GM18951 (cell line): ENCODE measurements around the gene CDK5RAP3.
"Not testable (repeated sequence)": the region's sequence is repeated elsewhere in the genome, so short reads cannot be mapped to it uniquely, and the experiment has no call there.

ENCODE experiments used
- POLR2A ChIP-seq: IDR thresholded peaks from 4 replicates; pipeline ENCODE4 v1.6.1; 2011; ENCODE audit warnings: mild to moderate bottlenecking; ENCODE audit not compliant: insufficient read length, insufficient read depth; ENCODE audit errors: extremely low read depth
- in situ Hi-C: fragments of 300-500 bp; cut with MboI; formaldehyde crosslinking; loops from one replicate; pipeline ENCODE4 v1.12.0; 2022; ENCODE audit warnings: low sequenced_read_pairs, mixed read lengths, inconsistent platforms; ENCODE audit not compliant: unreplicated experiment

CDK5RAP3 gene

DNA sequence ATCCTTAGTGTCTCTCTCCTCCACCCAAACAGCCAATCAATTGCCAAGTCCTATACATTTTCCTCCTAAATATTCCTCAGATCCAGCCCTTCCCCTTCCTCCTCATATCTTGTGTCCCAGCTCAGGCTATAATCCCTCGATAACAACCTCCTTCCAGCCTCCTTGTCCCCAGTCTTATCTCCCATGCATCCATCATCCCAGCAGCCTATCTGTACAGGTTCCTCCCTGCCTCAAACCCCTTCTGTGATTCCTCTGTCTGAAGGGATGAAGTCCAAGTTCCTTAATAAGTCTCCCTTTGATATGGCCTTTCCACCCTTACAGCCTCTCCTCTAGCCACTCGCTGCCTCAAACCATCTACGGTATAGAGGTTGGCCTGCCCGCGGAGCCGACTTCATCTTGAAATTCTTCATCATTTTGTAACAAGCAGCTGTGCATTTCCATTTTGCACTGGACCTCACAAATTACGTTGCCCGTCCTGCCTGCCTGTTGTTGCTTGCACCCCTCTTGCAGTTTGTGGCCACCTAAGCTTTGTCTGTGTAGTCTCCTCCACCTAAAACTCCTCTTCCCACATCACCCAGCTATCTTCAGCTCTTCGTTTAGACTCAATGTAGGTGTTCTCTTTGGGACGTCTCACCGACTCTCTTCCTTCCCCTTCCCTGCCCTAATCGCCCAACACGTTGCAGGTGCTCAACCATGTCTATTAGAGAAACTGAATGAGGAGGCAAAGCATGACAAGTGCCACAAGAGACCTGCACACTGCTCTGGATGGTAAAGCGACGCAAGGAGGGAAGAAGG, 786 bp upstream of the CDK5RAP3 start:
- TF ChIP-seq POLR2A: no peak
- in situ Hi-C loops: no loop called here

- no peak for TF ChIP-seq POLR2A
- in situ Hi-C loops: no loop called here
Measured at GRCh38 chr17:47973541-47973940, 2.6 kb downstream of the CDK5RAP3 start.

- in situ Hi-C loops: loop anchor here (5.0 kb wide), 1 partner anchor 42 kb away; no protein-coding TSS in a partner anchor
- no peak for TF ChIP-seq POLR2A
Measured at GRCh38 chr17:47975189-47975822, 4.4 kb downstream of the CDK5RAP3 start.

- TF ChIP-seq POLR2A: no peak
- in situ Hi-C loops: loop anchor here (5.0 kb wide), 1 partner anchor 41 kb away; no protein-coding TSS in a partner anchor
Measured at GRCh38 chr17:47975823-47976205, 4.9 kb downstream of the CDK5RAP3 start.

- no peak for TF ChIP-seq POLR2A
- in situ Hi-C loops: loop anchor here (5.0 kb wide), 1 partner anchor 39 kb away; no protein-coding TSS in a partner anchor
Measured at GRCh38 chr17:47978324-47978723, 7.4 kb downstream of the CDK5RAP3 start.

DNA sequence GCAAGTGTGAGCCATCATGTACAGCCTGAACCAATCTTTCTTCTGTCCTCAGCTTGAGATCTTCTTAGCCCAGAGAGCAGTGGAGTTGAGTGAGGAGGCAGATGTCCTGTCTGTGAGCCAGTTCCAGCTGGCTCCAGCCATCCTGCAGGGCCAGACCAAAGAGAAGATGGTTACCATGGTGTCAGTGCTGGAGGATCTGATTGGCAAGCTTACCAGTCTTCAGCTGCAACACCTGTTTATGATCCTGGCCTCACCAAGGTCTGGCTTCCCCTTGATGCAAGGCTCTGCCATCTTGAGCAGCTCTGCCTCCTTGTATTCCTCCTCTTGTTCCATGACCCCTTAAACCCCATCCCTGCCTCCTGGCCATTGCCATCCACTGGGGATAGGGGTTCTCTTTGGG, 9.6 kb downstream of the CDK5RAP3 start:
- in situ Hi-C loops: no loop called here
- no peak for TF ChIP-seq POLR2A

GRCh38 chr17:47981462-47981861, 10.5 kb downstream of the CDK5RAP3 start:
- in situ Hi-C loops: no loop called here

GRCh38 chr17:47982091-47982617, 11.2 kb downstream of the CDK5RAP3 start:
- TF ChIP-seq POLR2A: no peak
- in situ Hi-C loops: no loop called here

More at GRCh38 chr17:47981462-47981861, 10.5 kb downstream of the CDK5RAP3 start:
- TF ChIP-seq POLR2A: no peak

GRCh38 chr17:47982645-47983390, 11.9 kb downstream of the CDK5RAP3 start:
- TF ChIP-seq POLR2A: no peak
- in situ Hi-C loops: no loop called here

DNA sequence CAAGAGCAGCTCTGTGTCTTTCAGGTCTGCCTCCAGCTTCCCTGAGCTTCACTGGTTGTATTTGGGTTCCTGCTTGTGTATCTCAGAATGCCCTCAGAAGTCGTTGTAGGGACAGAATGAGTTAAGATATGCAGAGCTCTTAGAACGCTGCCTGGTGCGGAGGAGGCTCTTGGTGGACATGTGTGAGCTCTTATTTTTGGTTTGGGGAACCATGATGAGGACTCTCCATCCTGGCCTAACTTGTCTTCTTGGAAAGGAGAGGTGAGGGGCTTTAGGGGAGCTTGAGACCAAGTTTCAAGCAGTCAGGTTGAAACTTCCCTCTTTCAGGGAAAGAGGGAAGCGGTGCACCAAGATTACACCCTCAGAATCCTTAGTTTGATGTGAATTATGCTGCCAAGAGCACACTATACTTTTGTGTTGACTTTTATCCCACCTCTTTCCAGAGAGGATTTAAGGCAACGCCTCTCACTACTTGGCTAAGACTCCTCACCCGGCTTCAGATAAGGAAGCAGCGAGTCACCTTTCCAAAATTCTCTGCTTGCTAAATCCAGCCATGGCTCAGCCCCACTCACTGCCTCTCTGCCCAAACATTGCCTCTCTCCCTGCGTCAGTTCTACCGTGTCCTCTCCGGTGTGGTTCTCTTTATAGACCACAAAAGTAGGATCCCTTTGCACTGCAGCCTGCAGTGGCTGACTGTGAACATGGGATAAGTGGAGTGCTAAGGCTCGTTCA, 12.7 kb downstream of the CDK5RAP3 start:
- in situ Hi-C loops: no loop called here
- TF ChIP-seq POLR2A: no peak

DNA sequence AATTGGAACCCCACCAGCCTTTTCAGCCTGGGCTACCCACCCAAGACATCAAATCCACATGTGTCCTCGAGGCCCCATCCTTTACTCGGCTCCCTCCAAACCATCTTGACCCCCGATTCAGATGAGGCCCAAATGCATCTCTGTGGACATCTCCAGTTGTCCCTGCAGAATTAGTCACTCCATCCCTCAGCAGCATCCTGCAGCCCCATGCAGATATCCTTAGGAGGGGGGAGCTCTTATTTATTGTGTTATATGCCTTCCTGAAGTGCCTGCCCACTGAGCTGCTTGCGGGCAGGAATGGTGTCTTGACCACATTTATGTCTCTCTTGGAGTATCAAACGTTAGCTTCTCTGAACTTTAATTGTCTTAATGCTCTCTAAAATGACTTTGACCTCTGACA, 15.6 kb downstream of the CDK5RAP3 start:
- no peak for TF ChIP-seq POLR2A
- in situ Hi-C loops: no loop called here

GRCh38 chr17:47987240-47987835, 16.4 kb downstream of the CDK5RAP3 start:
- in situ Hi-C loops: no loop called here
- no peak for TF ChIP-seq POLR2A

DNA sequence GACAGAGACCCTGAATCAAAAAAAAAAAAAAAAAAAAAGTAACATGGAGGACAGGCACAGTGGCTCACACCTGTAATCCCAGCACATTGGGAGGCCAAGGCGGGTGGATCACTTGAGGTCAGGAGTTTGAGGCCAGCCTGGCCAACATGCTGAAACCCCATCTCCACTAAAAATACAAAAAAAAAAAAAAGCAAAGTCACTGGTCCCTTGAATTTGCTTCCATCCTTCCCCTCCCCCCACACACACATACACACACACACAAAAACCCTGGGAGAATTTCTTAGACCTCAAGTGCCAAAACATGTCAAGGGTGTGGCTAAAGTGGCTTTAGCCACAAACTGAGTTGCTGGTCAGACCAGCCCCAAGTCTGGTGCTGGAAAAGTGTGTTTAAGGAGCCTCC, 17.5 kb downstream of the CDK5RAP3 start:
- in situ Hi-C loops: not testable (repeated sequence)
